Measurements from ENCODE around the gene FBXO46. TPM values are rescaled to one million over a fixed set of nuclear protein-coding genes. Genes with fewer than 3 reads are reported as not detected.

FBXO46 gene
- total RNA-seq, 2 experiments from 2014 or later: 17.2 to 17.5 TPM

DNA sequence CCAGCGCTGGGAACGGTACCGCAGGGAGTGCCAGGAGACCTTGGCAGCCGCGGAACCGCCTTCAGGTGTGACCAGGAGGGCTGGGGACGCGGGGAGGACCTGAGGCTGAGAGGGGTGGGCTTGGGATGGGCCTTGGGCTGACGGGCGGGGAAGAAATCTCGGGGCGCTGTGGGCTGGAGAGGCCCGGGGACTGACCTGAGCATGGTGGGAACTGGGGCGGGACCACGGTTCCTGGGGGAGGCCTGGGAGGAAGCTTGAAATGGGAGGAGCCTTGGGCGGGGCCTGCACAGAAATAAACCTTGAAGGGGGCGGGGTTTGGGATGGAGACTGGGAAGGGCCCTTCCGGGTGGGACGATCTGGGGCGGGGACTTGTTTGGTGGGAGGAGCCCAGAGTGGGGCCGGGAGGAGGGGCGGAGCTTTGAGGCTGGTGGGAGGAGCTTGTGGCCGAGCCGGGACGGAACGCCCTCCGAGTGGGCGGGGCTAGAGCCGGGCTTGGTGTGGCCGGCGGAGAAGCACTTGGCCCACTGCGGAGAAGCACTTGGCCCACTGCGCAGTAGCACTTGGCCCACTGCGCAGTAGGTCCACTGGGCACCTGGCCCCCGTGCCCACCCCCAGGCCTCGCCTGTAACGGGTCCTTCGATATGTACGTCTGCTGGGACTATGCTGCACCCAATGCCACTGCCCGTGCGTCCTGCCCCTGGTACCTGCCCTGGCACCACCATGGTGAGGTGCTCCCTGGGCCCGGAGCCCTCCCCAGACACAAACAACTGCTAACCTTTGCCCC lies 59.8 kb downstream of the FBXO46 start:
- peak in 10 of 14 experiments; percentile 23 to 75 (median 39) for DNase-seq
- peaks cover 0 to 18% of the 10 kb centered on the region in 2 experiments for H3K9me3 ChIP-seq (ENCODE audit: control insufficient read depth in 1 of 2, insufficient read depth in 1 of 2, low read length in 2 of 2)
- peaks cover 9 to 18% of the 10 kb centered on the region in 2 experiments for H3K27me3 ChIP-seq (ENCODE audit: control insufficient read depth in 1 of 2, insufficient read depth in 2 of 2, low read length in 2 of 2)
- no peak overlapping the region for H3K27ac ChIP-seq (ENCODE audit: low read depth in 1 of 2, low read length in 2 of 2)
- no peak overlapping the region for H3K4me3 ChIP-seq (ENCODE audit: low read length)
- TF ChIP-seq, protein P1, sequence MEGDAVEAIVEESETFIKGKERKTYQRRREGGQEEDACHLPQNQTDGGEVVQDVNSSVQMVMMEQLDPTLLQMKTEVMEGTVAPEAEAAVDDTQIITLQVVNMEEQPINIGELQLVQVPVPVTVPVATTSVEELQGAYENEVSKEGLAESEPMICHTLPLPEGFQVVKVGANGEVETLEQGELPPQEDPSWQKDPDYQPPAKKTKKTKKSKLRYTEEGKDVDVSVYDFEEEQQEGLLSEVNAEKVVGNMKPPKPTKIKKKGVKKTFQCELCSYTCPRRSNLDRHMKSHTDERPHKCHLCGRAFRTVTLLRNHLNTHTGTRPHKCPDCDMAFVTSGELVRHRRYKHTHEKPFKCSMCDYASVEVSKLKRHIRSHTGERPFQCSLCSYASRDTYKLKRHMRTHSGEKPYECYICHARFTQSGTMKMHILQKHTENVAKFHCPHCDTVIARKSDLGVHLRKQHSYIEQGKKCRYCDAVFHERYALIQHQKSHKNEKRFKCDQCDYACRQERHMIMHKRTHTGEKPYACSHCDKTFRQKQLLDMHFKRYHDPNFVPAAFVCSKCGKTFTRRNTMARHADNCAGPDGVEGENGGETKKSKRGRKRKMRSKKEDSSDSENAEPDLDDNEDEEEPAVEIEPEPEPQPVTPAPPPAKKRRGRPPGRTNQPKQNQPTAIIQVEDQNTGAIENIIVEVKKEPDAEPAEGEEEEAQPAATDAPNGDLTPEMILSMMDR (IDR thresholded peaks at IDR 0.05): no peak
- ChIA-PET CTCF (no interaction called here), POLR2A (interaction anchor here (0.6 to 1.7 kb wide), 4 partner anchors 17 to 192 kb away, joined by 3 to 5 read pairs (median 4); partner anchors contain the start of gene QPCTL)
- intact Hi-C loops (cut with DNase I, micrococcal nuclease): no loop called here
- H3K4me1 ChIP-seq (ENCODE audit: insufficient read depth, low read length): peaks cover 40% of the 10 kb centered on the region
- no peaks in the 10 kb centered on the region for H3K36me3 ChIP-seq (ENCODE audit: insufficient read depth, low read length)
- Mint-ChIP-seq H3K9me3 (no peaks in the 10 kb centered on the region), H3K4me3 (peak overlapping the region; percentile 56), H3K36me3 (ENCODE audit: low read depth) (no peaks in the 10 kb centered on the region), H3K4me1 (ENCODE audit: low read depth) (peaks cover 39% of the 10 kb centered on the region), H3K27ac (no peak overlapping the region), H3K27me3 (peaks cover 38% of the 10 kb centered on the region)
- peak; percentile 18 for ATAC-seq (ENCODE audit: poor library complexity)

DNA sequence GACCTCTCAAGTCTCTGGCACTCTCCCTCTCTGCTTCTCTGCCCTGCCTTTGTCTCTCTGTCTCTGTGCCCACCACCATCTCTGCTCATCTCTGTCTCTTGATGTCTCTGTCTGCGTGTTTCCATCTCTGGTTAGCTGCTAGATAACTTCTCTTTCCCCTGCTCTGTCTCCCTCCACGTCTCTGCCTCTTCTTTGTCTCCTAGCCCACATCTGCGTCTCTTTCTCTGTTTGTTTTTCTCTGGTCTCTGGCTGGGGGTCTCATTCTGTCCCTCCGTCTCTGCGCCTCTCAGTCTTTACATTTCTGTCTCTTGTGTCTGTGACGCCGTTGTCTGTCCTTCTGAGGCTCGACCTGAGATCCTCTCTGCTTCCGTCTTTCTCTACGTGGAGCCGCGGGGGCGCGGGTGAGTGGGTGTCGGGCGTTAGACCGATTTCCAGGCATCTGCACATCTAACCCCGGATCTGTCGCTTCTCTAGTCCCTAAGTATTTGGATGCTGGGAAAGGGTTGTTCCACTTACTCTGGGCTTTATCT lies 62.3 kb downstream of the FBXO46 start:
- DNase-seq (peak in 5 of 14 experiments; percentile 16 to 58 (median 46)), ATAC-seq (ENCODE audit: poor library complexity) (peak; percentile 24)
- ChIA-PET POLR2A (interaction anchor here (1.2 to 2.7 kb wide), 3 partner anchors 9 to 24 kb away, joined by 3 to 12 read pairs (median 4); partner anchors contain the start of genes QPCTL and SNRPD2), CTCF (interaction anchor here (1.0 to 2.5 kb wide), 3 partner anchors 9 to 229 kb away, joined by 4 to 16 read pairs (median 9); no protein-coding TSS in a partner anchor)
- no peak overlapping the region for H3K27ac ChIP-seq (ENCODE audit: low read depth in 1 of 2, low read length in 2 of 2)
- intact Hi-C loops (cut with DNase I, micrococcal nuclease): no loop called here
- peaks cover 9 to 18% of the 10 kb centered on the region in 2 experiments for H3K27me3 ChIP-seq (ENCODE audit: control insufficient read depth in 1 of 2, insufficient read depth in 2 of 2, low read length in 2 of 2)
- Mint-ChIP-seq H3K27me3 (peaks cover 47% of the 10 kb centered on the region), H3K9me3 (no peaks in the 10 kb centered on the region), H3K4me3 (peak overlapping the region; percentile 87), H3K36me3 (ENCODE audit: low read depth) (no peaks in the 10 kb centered on the region), H3K27ac (no peak overlapping the region), H3K4me1 (ENCODE audit: low read depth) (peaks cover 44% of the 10 kb centered on the region)
- TF ChIP-seq, protein P1 (IDR thresholded peaks at IDR 0.05): no peak
- H3K4me3 ChIP-seq (ENCODE audit: low read length): peak overlapping the region; percentile 57
- H3K4me1 ChIP-seq (ENCODE audit: insufficient read depth, low read length): peaks cover 46% of the 10 kb centered on the region
- H3K36me3 ChIP-seq (ENCODE audit: insufficient read depth, low read length): no peaks in the 10 kb centered on the region
- peaks cover 0 to 18% of the 10 kb centered on the region in 2 experiments for H3K9me3 ChIP-seq (ENCODE audit: control insufficient read depth in 1 of 2, insufficient read depth in 1 of 2, low read length in 2 of 2)

- ChIA-PET CTCF (interaction anchor here (1.0 to 2.5 kb wide), 4 partner anchors 10 to 228 kb away, joined by 3 to 16 read pairs (median 6); no protein-coding TSS in a partner anchor), POLR2A (interaction anchor here (0.6 to 2.7 kb wide), 3 partner anchors 9 to 49 kb away, joined by 3 to 12 read pairs (median 4); no protein-coding TSS in a partner anchor)
- peaks cover 9 to 18% of the 10 kb centered on the region in 2 experiments for H3K27me3 ChIP-seq (ENCODE audit: control insufficient read depth in 1 of 2, insufficient read depth in 2 of 2, low read length in 2 of 2)
- H3K36me3 ChIP-seq (ENCODE audit: insufficient read depth, low read length): no peaks in the 10 kb centered on the region
- peak within 1 kb of the TSS; percentile 57 for H3K4me3 ChIP-seq (ENCODE audit: low read length)
- intact Hi-C loops (cut with DNase I, micrococcal nuclease): no loop called here
- Mint-ChIP-seq H3K27ac (no peak within 1 kb of the TSS), H3K9me3 (no peaks in the 10 kb centered on the region), H3K4me3 (peak within 1 kb of the TSS; percentile 87), H3K36me3 (ENCODE audit: low read depth) (no peaks in the 10 kb centered on the region), H3K27me3 (peaks cover 45% of the 10 kb centered on the region), H3K4me1 (ENCODE audit: low read depth) (peaks cover 44% of the 10 kb centered on the region)
- H3K4me1 ChIP-seq (ENCODE audit: insufficient read depth, low read length): peaks cover 46% of the 10 kb centered on the region
- no peak within 1 kb of the TSS for H3K27ac ChIP-seq (ENCODE audit: low read depth in 1 of 2, low read length in 2 of 2)
- DNase-seq (peak in 12 of 14 experiments; percentile 34 to 76 (median 57)), ATAC-seq (ENCODE audit: poor library complexity) (peak; percentile 52)
- peaks cover 0 to 18% of the 10 kb centered on the region in 2 experiments for H3K9me3 ChIP-seq (ENCODE audit: control insufficient read depth in 1 of 2, insufficient read depth in 1 of 2, low read length in 2 of 2)
- TF ChIP-seq, protein P1 (IDR thresholded peaks at IDR 0.05): no peak
These were observed 62.9 kb downstream of the FBXO46 start, which contains the start of gene GIPR for GRCh38 chr19:45667620-45668341. TSS of gene GIPR (plus strand) at chr19:45668221. CDS start at chr19:45669521, 1,300 bp downstream.

Measured in CD4-positive, alpha-beta T cell (primary cell).